Measurements from ENCODE around the gene RGS5. TPM values are rescaled to one million over a fixed set of nuclear protein-coding genes. Genes with fewer than 3 reads are reported as not detected.
"Not testable (repeated sequence)": the region's sequence is repeated elsewhere in the genome, so short reads cannot be mapped to it uniquely, and the experiment has no call there.

Gene RGS5
- 10 to 100 TPM; 13.7 to 71.5 (median 52.3) TPM for polyA plus RNA-seq

DNA sequence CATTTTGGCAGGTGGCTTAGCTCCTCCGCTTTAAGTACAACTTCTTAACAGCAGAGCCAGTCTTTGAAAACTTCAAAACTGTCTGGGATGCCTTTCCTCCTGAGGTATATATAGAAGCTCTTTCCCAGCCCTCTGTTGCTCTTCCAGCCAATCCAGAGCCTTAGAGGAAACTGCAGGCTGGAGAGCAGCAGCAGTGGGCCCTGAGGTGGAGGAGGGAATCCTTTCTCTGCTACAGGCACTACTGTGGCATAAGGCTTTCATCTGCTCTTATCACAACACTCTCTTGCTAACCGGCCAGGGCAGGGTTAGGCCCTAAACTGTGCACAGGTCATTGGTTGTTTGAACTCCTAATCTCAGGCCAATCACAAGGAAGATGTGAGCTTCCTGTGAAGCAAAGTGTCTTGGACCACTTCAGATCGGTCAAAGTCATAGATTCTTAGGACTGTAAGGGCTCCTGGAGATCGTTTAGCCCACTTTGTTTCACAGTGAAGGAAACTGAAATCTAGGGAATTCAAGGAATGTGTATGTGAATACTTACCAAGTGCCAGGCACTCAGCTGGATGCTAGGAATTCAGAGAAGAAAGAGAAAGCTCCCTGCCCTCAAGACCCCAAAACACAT lies at the start of gene RGS5:
RGS5 (minus strand) TSS at position 84 of the 619 bp plus-strand sequence; CDS start at position 3, 81 bp downstream.
- 57 to 64% (median 60%) methylated on average over 4 of the region's 4 CpGs for WGBS, 3 donors
- H3K27ac ChIP-seq (ENCODE audit: low read depth, low read length) = no peak within 1 kb of the TSS

DNA sequence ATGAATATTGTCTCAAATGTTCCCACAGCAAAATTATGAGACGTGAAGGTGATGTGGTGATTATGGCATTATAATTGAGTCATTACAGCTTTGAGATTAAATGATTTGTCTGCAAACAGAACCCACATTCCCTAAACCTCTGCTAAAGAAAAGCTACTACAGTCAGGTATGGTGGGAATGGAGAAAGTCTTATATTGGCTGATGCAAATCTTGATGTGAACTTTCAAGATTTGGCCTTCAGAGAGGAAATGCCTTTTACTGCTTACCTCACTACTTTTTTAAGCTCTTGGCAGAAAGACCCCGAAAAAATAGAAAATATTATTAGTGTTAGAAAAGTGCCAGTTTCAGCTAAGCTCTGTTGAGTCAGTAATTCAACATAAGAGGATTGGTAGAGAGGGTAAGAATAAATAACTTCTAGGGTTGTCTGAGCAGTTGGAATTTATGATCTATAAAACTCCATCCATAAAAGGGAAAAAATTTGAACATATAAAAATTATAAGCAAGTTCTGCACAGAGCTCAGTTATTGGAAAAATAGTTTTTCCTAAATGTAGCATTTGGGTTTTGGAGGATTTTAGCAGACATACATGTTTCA lies 47.8 kb upstream of the RGS5 start:
- no peak overlapping the region for H3K27ac ChIP-seq (ENCODE audit: low read depth, low read length)
- WGBS, 3 donors = 40 to 84% (median 82%) methylated on average over 2 of the region's 2 CpGs

DNA sequence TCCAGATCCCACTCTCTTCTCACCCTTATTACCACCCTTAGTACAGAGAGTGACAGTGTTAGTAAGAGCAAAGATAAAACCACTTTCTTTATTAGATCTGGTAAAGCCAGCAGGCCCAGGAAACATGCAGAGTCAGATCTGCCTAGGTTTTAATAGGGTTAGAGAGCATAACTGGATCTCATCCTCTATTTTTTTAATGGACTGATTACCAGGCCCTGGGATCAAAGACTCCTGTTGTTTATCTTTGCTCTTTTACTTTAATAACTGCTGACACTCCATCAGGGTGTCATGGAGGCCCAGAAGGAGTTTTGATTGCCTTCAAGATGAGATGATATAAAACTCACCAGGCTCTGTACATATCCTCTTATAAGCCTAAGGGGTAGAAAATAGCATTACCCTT lies 45.3 kb upstream of the RGS5 start:
- H3K27ac ChIP-seq (ENCODE audit: low read depth, low read length) = no peak overlapping the region

- not testable (repeated sequence) for H3K27ac ChIP-seq (ENCODE audit: low read depth, low read length)
- WGBS, 3 donors = 93 to 100% (median 95%) methylated on average over 1 of the region's 1 CpG
These were observed 41.9 kb upstream of the RGS5 start for GRCh38 chr1:163244648-163245047.

- 89 to 94% (median 90%) methylated on average over 3 of the region's 3 CpGs for WGBS, 3 donors
These were observed 39.0 kb upstream of the RGS5 start for GRCh38 chr1:163241746-163242145.

GRCh38 chr1:163240705-163241104 lies 38.0 kb upstream of the RGS5 start:
- H3K27ac ChIP-seq (ENCODE audit: low read depth, low read length) = no peak overlapping the region
- WGBS, 3 donors = 92 to 97% (median 96%) methylated on average over 3 of the region's 3 CpGs

More at GRCh38 chr1:163241746-163242145, 39.0 kb upstream of the RGS5 start:
- H3K27ac ChIP-seq (ENCODE audit: low read depth, low read length) = no peak overlapping the region

DNA sequence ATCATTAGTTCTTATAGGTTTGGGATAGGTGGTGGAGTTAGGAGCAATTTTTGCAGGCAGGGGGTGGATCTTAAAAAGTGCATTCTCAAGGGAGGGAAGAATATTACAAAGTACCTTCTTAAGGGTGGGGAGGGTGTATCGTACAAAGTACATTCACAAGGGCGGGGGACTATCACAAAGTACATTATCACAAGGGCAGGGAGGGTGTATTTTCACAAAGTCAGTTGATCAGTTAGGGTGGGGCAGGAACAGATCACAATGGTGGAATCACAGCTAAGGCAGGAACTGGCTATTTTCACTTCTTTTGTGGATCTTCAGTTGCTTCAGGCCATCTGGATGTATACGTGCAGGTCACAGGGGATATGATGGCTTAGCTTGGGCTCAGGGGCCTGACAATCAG lies 30.9 kb upstream of the RGS5 start:
- not testable (repeated sequence) for H3K27ac ChIP-seq (ENCODE audit: low read depth, low read length)
- WGBS, 3 donors = 87 to 91% (median 90%) methylated on average over 3 of the region's 3 CpGs

DNA sequence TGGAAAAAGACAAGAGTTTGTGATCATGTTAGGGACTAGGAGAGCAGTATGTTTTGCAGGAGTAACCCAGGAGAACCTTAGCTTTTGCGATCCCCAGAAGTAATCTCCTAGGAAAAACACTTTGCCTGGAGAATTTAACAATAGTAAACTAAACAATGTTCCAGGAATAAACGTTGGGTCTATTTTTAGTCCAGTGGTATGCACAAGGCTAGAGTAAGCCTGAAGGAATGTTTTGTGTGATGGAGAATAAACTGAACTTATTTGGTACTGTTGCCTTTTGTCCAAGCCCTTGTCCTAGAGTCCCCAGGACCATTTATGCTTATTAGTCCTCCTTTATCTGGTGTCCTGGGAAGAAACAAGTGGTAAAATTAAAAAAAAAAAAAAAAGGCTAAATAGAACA lies 28.7 kb upstream of the RGS5 start:
- no peak overlapping the region for H3K27ac ChIP-seq (ENCODE audit: low read depth, low read length)
- WGBS, 3 donors = 44 to 52% (median 52%) methylated on average over 2 of the region's 2 CpGs

GRCh38 chr1:163230827-163231226 lies 28.1 kb upstream of the RGS5 start:
- WGBS, 3 donors = 97 to 98% (median 97%) methylated on average over 3 of the region's 3 CpGs
- H3K27ac ChIP-seq (ENCODE audit: low read depth, low read length) = no peak overlapping the region

DNA sequence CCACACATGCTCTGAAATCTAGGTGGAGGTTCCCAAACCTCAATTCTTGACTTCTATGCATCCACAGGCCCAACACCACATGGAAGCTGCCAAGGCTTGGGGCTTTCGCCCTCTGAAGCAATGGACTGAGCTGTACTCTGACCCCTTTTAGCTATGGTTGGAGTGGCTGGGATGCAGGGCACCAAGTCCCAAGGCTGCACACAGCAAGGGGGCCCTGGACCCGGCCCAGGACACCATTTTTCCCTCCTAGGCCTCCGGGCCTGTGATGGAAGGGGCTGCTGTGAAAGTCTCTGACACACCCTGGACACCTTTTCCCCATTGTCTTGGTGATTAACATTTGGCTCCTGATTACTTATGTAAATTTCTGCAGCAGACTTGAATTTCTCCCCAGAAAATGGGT lies 25.6 kb upstream of the RGS5 start:
- WGBS, 3 donors = 89 to 96% (median 91%) methylated on average over 3 of the region's 3 CpGs
- not testable (repeated sequence) for H3K27ac ChIP-seq (ENCODE audit: low read depth, low read length)

- 82 to 92% (median 91%) methylated on average over 1 of the region's 1 CpG for WGBS, 3 donors
- H3K27ac ChIP-seq (ENCODE audit: low read depth, low read length) = no peak overlapping the region
These were observed 24.4 kb upstream of the RGS5 start for GRCh38 chr1:163227126-163227525.

- H3K27ac ChIP-seq (ENCODE audit: low read depth, low read length) = no peak overlapping the region
- 86 to 94% (median 90%) methylated on average over 4 of the region's 4 CpGs for WGBS, 3 donors
These were observed 10.9 kb upstream of the RGS5 start for GRCh38 chr1:163213626-163214025.

- WGBS, 3 donors = 71 to 77% (median 76%) methylated on average over 2 of the region's 2 CpGs
- H3K27ac ChIP-seq (ENCODE audit: low read depth, low read length) = no peak overlapping the region
These were observed 9.0 kb upstream of the RGS5 start for GRCh38 chr1:163211667-163212066.

DNA sequence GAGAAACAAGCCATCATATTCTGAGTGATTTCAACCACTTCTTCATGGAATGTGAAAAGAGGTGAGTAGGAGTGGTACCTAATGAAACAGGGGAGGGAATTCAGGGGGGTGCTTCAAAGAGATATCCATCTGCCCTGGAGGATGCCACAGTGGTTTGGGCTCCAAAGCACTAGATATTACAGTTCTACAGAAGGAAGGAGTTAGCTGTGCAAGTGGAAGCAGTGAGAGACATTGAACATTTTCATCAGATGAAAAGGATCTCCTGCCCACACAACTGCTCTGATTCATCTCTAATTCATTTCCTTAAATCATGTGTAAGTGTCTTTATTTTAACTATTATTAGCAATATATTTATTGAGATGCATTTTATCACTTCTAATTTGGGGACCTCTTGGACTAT lies 2.8 kb upstream of the RGS5 start:
- H3K27ac ChIP-seq (ENCODE audit: low read depth, low read length) = no peak overlapping the region

DNA sequence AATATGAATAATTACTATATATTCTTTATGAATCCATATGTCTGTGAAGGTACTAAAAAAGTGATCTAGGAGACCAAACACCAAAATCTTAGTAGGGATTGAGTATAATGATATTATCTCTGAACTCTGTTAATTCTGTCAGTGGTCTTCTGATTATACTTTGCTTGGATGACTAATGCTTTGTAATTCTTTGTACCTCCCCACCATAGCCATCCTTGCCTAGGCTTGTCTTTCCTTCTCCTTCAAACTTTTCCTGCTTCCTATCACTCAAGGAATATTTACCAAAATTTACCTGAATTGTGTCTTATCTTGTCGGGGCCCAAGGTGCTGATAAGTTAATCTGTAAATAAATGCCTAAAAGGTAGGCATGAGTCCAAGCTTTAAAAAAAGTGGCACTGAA lies 845 bp upstream of the RGS5 start:
- WGBS, 3 donors = 20 to 76% (median 68%) methylated on average over 1 of the region's 1 CpG
- no peak overlapping the region for H3K27ac ChIP-seq (ENCODE audit: low read depth, low read length)

DNA sequence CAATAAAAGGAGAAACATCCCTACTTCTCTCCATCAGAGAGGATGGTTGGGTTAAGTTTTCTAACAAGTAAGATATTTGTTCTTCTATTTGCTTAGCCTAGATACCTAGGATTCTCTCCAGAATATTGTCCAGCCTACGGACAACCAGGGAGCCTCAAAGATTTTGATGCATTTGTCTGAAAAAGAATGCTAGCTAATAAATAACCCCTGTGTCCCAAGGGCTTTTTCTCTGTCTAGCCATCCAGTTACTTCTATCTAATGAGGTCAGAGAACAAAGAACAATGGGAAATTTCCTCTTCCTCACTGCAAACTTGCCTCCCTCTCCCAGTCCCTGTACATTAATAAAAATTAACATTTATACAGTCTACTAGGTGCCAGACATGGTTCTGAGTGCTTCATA lies 810 bp downstream of the RGS5 start:
- no peak overlapping the region for H3K27ac ChIP-seq (ENCODE audit: low read depth, low read length)
- WGBS, 3 donors = 63 to 81% (median 66%) methylated on average over 1 of the region's 1 CpG

GRCh38 chr1:163197022-163197421 lies 5.7 kb downstream of the RGS5 start:
- 58 to 93% (median 64%) methylated on average over 4 of the region's 4 CpGs for WGBS, 3 donors

DNA sequence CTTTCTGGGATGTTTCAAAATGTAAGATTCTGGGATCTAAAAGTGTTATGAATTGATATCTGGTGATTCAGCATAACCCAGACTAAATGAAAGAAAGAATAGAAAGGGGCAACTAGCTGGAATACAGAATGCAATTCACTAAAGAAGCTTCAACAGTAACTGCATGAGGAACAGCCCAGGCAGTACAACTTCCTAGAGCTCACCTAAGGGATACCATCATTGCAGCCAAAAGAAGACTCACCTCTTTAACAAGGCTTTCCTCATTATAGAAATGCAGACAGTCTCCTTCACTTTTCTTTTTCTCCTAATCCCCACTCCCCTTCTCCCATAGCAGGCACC lies 6.3 kb downstream of the RGS5 start:
- H3K27ac ChIP-seq (ENCODE audit: low read depth, low read length) = no peak overlapping the region

More at GRCh38 chr1:163197022-163197421, 5.7 kb downstream of the RGS5 start:
- H3K27ac ChIP-seq (ENCODE audit: low read depth, low read length) = no peak overlapping the region

GRCh38 chr1:163195728-163196448 lies 6.8 kb downstream of the RGS5 start:
- 26 to 50% (median 29%) methylated on average over 5 of the region's 5 CpGs for WGBS, 3 donors
- H3K27ac ChIP-seq (ENCODE audit: low read depth, low read length) = no peak overlapping the region

- WGBS, 3 donors = 75 to 92% (median 88%) methylated on average over 1 of the region's 1 CpG
- no peak overlapping the region for H3K27ac ChIP-seq (ENCODE audit: low read depth, low read length)
These were observed 11.4 kb downstream of the RGS5 start for GRCh38 chr1:163191301-163191700.

Data from adipose tissue (tissue), 3 donors.